RKO (cell line): Measurements from ENCODE around the gene WDR35.

Experiments
- DNase-seq: peaks from one replicate; pipeline ENCODE4 v3.0.0-alpha.2; 2016; ENCODE audit warnings: low spot score

Gene WDR35

DNA sequence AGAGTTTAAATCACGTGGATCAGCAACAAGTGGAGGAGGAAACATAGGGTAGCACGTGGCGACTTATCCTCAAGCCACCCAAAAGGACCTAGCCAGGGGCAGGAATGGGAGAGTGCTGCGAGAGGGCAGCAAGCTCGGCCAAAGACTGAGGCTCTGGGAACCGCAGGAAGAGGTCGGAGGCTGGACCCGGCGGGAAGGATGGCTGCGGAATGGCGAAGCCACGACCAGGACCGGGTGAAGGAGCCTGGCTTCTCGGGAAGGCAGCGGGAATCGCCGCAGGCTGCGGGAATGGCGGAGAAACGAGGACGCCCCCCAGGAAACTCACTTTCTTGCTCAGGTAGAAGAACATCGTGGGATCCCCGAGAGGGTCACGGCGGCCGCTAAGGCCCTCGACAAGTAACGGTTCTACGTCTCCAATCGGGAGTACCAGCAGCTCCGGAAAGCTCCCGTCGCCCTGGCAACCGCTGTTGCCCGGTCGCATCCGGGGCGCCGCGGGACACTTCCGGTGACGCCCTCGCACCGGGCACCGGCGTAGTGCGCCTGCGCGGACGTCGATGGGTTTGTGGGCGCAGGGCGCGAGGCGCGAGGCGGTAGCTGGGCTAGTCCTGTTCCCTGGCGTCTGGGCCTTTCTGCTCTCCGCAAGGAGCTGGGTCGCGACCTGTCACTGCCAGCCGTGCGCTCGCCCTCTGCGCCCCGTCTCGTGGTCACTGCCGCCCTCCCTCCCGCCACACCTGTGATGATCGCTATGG, at the start of gene WDR35:
TSS of gene WDR35 (minus strand) at position 439 of the 749 bp plus-strand sequence. CDS start at position 349, 90 bp downstream.
- peak; percentile 94 for DNase-seq

DNA sequence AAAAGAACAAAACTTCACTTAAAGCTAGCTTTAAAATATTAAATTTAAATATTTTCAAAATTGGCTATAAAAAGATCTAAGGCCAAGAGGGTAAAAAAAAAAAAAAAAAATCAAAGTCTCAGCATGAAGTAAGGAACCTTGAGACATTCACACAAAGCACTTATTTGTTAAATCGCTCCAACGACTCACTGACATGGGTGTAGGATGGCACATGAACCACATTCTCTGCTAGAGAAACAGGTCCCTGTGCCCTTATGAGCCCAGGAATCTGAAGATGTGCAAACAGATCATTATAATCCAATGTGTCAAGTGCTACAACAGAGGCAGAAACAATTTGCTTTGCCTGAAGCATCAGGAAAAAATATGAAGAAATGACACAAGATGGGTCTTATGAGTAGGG, 47.8 kb upstream of the WDR35 start:
- no peak for DNase-seq

- DNase-seq, result no peak
Observed at GRCh38 chr2:20035955-20036666, 46.2 kb upstream of the WDR35 start.

GRCh38 chr2:20034821-20035220, 44.9 kb upstream of the WDR35 start:
- DNase-seq, result no peak

DNA sequence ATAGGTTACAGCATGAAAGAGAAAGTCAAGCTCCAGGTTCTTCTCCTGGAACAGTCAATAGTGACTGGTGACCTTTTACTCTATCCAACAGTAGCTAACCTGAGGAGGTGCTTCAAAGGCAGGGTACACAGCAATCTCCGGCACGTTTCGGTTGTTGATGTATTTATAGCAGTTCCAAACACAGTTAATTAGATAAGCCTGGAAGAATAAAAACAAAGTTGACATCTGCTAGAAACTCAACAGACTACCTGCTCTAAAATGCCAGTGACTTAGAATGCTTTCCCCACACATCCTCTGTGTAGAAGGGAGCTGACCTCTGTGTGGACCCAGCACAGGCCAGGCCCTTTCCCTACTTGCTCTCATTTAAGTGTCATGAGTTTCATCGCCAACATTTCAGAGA, 44.3 kb upstream of the WDR35 start:
- DNase-seq, result no peak

- DNase-seq, result no peak
Observed at GRCh38 chr2:20033322-20033721, 43.4 kb upstream of the WDR35 start.

DNA sequence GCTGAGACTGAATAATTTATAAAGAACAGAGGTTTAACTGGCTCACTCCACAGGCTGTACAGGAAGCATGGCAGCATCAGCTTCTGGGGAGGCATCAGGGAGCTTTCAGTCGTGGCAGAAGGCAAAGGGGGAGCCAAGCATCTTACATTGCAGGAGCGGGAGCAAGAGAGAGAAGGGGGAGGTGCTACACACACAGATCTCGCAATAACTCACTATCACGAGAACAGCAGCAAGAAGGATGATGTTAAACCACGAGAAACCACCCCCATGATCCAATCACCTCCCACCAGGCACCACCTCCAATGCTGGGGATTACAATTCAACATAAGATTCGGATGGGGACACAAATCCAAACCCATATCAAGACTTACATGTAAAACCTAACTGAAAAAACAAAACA, 40.3 kb upstream of the WDR35 start:
- DNase-seq, result no peak

DNA sequence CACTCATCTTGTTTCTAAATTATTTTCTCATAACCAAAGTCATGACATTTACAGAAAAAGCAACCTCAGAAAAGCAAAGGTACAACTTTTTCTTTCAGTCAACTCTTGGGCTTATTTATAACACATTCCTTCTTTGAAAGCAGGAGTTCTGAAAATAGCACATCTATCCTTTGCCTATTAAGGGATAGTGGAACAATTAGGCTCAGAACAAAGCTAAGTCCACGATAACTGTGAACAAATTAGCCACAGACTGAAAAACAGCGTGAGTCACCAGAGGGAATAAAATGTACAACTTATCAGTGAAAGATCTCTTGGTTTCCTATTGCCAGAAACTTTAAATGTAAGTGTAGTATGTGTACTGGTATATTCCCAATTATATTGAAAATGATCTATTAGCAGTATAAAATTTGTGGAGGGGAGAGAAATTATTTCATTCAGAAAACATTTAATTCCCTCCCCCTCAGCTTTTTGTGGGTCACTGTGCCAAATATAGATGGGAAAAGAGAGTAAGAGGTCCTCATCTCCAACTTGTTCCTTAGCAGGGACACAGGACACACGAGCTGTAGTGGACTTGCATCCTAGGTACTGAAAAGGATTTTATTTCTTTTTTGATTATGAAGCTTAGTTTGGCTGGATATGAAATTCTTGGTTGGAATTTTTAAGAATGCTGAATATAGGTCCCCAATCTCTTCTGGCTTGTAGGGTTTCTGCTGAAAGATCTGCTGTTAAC, 38.0 kb upstream of the WDR35 start:
- DNase-seq, result no peak

- DNase-seq, result no peak
Observed at GRCh38 chr2:20027260-20027677, 37.4 kb upstream of the WDR35 start.

DNA sequence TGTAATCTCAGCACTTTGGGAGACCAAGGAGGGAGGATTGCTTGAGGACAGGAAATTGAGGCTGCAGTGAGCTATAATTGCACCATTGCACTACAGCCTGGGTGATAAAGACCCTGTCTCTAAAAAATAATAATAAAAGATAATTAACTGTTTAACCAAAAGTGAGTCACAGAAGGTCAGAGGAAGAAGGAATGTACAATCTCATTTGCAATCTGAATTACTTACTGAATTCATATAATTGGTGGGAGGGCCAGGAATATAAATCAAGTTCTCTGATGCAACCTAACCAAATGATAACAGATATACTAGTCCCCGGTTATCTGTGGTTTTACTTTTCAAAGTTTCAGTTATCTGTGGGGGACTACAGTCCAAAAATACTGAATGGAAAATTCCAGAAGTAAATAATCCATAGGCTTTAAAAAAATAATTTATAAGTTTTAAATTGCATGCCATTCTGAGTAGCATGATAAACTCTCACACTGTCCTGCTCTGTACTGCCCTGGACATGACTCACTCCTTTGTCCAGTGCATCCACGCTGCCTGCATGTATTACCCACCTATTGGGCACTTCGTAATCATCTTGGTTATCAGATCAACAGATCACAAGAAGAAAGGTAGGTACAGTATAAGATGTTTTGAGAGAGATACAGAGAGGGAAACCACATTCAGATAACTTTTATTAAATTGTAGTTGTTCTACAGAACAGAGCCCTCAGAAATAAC, 35.3 kb upstream of the WDR35 start:
- DNase-seq, result no peak

- no peak for DNase-seq
Observed at GRCh38 chr2:20023688-20024087, 33.8 kb upstream of the WDR35 start.

- DNase-seq, result no peak
Observed at GRCh38 chr2:20021405-20022009, 31.6 kb upstream of the WDR35 start.

DNA sequence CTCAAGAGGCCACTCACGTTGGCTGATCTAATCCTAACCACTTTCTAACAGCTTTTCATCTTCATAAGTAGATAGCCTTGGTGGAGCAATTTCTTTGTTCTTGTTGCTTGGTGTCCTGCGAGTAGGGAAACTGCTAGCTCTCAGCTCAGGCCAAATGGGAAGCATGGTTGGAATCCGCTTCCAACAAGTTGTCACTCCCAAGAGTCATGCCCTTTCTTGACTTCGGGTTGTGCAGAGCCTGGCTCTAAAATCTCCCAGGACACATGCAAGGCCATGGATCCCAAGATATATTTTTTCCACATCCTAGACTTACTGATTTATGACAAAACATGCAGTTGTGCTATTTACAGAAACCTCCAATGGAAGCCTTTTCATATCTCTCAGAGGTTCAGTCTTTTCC, 29.8 kb upstream of the WDR35 start:
- DNase-seq, result no peak

DNA sequence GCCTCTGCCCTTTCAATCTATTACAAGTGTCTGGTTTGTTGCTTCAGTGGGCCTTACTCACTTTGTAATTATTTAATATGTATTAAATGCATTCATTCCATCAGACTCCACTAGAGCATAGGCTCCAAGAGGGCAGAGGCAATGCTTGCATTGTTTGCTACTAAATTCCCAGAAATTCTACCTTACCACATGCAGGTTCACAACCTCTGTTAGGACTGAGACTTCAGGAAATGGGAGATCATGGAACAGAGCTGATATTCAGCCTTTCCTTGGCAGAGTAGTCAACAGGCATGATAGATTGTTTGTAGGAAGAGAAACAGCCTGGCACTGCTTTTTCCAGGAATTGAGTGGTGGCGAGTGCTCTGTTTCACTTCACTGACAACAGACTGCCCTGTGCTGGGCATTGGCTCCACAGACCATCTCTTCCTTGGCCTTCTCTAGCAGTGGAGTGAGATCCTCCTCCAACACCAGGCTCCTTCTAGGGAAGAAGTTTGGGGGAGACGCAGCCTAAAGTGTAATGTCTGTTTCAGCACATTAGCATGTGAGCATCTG, 28.8 kb upstream of the WDR35 start:
- DNase-seq, result no peak

- no peak for DNase-seq
Observed at GRCh38 chr2:20016346-20016745, 26.4 kb upstream of the WDR35 start.

DNA sequence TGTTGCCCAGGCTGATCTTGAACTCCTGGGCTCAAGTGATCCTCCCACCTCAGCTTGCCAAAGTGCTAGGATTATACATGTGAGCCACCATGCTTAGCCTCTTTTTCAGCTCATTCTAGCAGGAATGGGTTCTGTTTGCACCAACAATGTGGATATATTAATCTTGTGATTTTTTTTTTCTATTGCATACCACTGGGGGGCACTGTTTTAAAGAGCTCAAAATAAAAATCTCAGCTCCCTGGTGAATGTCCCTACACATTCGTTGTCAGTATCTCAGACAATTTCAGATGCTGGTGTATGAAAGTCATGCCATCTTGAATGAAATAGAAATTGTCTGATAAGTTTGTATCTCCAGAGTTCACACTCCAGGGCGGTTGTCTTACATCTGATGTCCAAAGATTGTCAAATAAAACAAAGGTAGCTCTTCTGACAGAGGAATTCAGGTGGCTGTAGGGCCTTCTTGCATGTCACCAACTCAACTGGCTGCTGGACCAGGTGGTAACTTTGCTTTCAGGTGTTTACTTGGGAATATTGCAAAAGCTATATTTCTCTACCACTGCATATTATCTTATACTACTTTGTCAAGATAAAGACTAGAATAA, 25.7 kb upstream of the WDR35 start:
- DNase-seq, result peak; percentile 67

DNA sequence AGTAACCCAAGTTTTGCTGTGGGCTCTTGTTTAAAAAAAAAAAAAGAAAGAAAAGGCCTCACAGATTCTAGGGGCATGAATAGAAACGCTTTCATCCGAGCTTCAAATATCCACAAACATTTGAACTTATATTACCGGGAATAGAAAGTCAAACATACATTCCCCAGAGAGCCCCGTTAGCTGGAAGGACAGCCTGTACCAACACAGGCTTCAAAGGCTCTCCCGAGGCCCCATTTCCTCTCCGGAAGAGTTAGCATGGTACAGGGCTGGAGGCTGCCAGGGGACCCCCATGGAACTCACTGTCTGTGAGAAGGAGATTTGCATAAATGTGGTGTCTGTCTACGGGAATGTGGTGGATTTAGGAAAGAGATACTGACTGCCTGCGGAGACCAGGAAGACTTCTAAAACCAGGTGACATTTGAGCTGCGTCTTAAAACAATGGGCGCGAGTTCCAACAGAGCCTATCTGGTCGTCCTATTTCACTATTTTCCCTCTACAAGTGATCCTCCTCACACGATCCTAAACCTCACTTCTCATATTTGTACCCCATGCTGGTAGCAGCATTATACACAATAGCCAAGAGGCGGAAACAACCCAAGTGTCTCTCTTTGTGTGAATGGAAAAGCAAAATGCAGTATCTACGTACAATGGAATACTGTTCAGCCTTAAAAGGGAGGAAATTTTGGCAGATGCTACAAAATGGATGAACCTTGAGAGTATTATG, 23.4 kb upstream of the WDR35 start:
- DNase-seq, result no peak

DNA sequence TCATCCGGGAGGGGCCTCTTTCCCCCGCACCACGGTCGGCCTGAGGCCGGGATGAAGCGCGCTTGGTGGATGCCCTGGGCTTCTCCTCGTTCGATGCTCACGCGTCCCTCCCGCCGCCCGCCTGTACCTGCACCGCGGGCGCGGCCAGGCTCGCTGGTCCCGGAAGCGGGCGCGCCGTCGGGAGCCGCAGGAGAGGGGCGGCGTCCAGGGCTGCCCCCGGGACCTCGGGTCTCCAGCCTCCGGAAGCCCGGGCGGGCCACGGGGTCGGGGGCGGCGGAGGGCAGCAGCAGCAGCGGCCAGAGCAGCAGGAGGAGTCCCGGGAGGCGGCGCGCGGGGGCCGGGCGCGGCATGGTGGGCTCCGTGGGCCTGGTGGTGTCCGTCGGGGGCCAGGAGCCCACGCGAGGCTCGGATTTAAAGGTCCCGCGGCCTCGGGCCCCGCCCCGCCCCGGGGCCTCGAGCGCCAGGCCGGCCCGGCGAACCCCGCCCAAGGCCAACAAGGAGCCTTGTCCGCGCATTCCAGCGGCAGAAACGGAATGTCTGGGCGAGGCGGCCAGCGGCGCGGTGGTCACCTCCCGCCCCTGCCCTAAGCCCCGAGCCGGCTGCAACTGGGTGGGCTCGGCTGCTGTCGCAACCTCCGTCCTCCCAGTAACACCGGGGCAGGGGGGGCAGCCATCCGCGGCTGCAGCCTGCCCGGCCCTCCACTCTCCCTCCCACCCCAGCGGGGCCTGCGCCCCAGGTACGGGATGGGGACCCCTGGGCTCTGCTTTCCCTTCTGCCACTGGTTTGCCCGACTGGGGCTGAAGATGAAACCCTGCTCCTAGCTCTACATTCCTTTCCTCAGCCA, 22.6 kb upstream of the WDR35 start, which contains the start of gene MATN3:
TSS of gene MATN3 (minus strand) at position 387 of the 844 bp plus-strand sequence. CDS start at position 350, 37 bp downstream.
- no peak for DNase-seq

DNA sequence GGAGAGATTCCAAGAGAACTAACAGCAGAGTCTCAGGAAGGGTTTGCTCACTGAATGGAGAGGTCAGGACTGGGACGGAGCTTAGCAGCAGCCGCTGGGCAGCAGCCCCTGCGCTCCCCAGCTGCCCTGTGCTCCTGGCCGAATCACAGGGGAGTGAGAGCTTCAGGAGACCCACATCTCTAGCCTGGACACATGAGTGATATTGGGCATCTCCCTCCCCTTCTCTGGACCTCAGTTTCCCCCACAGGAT, 22.1 kb upstream of the WDR35 start:
- DNase-seq, result no peak
